B cell (primary cell): ENCODE measurements around the gene LRCH1. TPM values are rescaled to one million over a fixed set of nuclear protein-coding genes. Genes with fewer than 3 reads are reported as not detected.

Source experiments
- ATAC-seq: fragments of 200-7000 bp; cut with Tn5 transposase; one replicate; pipeline ENCODE4 v1.10.0; 2021; ENCODE audit warnings: low read depth, mild to moderate bottlenecking, moderate number of reproducible peaks, moderate library complexity
- CTCF ChIA-PET: fragments of 350-600 bp; sonication (Branson Sonifier 250); formaldehyde crosslinking; loops from one replicate; lab custom pipeline; 2021; ENCODE audit warnings: antibody characterized with exemption, inconsistent platforms; lab: Charles Lee
- POLR2A ChIA-PET: fragments of 350-600 bp; sonication (Branson Sonifier 250); formaldehyde crosslinking; loops from one replicate; lab custom pipeline; 2021; ENCODE audit warnings: antibody characterized with exemption; lab: Charles Lee
- DNase-seq: peaks from one replicate; pipeline ENCODE4 v3.0.0; 2013
- H2AFZ ChIP-seq: 2 replicates; pipeline ENCODE4 v1.6.1; 2012; ENCODE audit warnings: mild to moderate bottlenecking, low read depth, low read length; ENCODE audit not compliant: insufficient read depth, poor library complexity, severe bottlenecking
- H3K27ac ChIP-seq, 2 donors: 1 replicate in 1 of 2; 2 replicates in 1 of 2; pipeline ENCODE4 v1.5.1; 2012 to 2013; ENCODE audit warnings: low read length in 2 of 2, mild to moderate bottlenecking in 2 of 2, moderate library complexity in 1 of 2
- H3K27me3 ChIP-seq, 4 experiments: fragments of 200-600 bp in 1 of 4; sonication (generic) in 1 of 4; replicated peaks in 1 of 4; 1 replicate in 2 of 4; 2 replicates in 2 of 4; pipeline versions ENCODE4 v1.6.1 to v1.7.0; 2013 to 2016; ENCODE audit warnings: low read length in 3 of 4, mild to moderate bottlenecking in 2 of 4, mixed read lengths in 1 of 4, moderate library complexity in 1 of 4; ENCODE audit not compliant: insufficient read depth in 4 of 4, control insufficient read depth in 3 of 4; ENCODE audit errors: control extremely low read depth in 1 of 4
- H3K36me3 ChIP-seq, 2 experiments: replicated peaks in 1 of 2; 1 replicate in 1 of 2; 2 replicates in 1 of 2; pipeline versions ENCODE4 v1.6.1 to v1.7.1; 2013; ENCODE audit warnings: low read length in 1 of 2; ENCODE audit not compliant: insufficient read depth in 2 of 2, control insufficient read depth in 1 of 2; ENCODE audit errors: control extremely low read depth in 1 of 2, extremely low read depth in 1 of 2
- H3K4me1 ChIP-seq, 2 donors: fragments of 200-600 bp in 1 of 2; sonication (generic) in 1 of 2; 1 replicate in 1 of 2; 2 replicates in 1 of 2; pipeline versions ENCODE4 v1.5.1 to v1.6.1; 2013 to 2017; ENCODE audit warnings: low read length in 2 of 2; ENCODE audit not compliant: control insufficient read depth in 2 of 2, insufficient read depth in 2 of 2
- H3K4me2 ChIP-seq: replicated peaks from 2 replicates; pipeline ENCODE3; 2012; ENCODE audit warnings: mild to moderate bottlenecking, low read depth, low read length; ENCODE audit not compliant: poor library complexity, severe bottlenecking
- H3K4me3 ChIP-seq, 5 experiments: fragments of 200-600 bp in 1 of 5; sonication (generic) in 1 of 5; 1 replicate in 3 of 5; 2 replicates in 2 of 5; pipeline versions ENCODE4 v1.5.1 to v1.7.0; 2011 to 2016; ENCODE audit warnings: low read length in 4 of 5, mild to moderate bottlenecking in 4 of 5, low read depth in 2 of 5, control low read depth in 1 of 5, moderate library complexity in 1 of 5; ENCODE audit not compliant: insufficient read depth in 1 of 5; ENCODE audit errors: control extremely low read depth in 1 of 5, extremely low read depth in 1 of 5
- H3K79me2 ChIP-seq: fragments of 200-600 bp; sonication (generic); one replicate; pipeline ENCODE4 v1.6.0; 2016; ENCODE audit warnings: low read length; ENCODE audit not compliant: control insufficient read depth, insufficient read depth
- H3K9ac ChIP-seq: fragments of 200-600 bp; sonication (generic); 2 replicates; pipeline ENCODE4 v1.6.1; 2017; ENCODE audit warnings: mild to moderate bottlenecking, low read length, moderate library complexity
- H3K9me3 ChIP-seq, 3 donors: one replicate each; pipeline versions ENCODE4 v1.6.1 to v1.7.1; 2013; ENCODE audit warnings: low read length in 2 of 3; ENCODE audit not compliant: control insufficient read depth in 2 of 3, insufficient read depth in 1 of 3; ENCODE audit errors: control extremely low read depth in 1 of 3
- H4K20me1 ChIP-seq: 2 replicates; pipeline ENCODE4 v1.6.0; 2012; ENCODE audit warnings: mild to moderate bottlenecking, low read length; ENCODE audit not compliant: insufficient read depth, control insufficient read depth, poor library complexity, severe bottlenecking
- H3K27ac Mint-ChIP-seq: one replicate; pipeline ENCODE4 v1.8.0; 2021; ENCODE audit warnings: mixed read lengths
- H3K27me3 Mint-ChIP-seq: one replicate; pipeline ENCODE4 v1.8.0; 2021; ENCODE audit warnings: mixed read lengths
- H3K4me1 Mint-ChIP-seq: one replicate; pipeline ENCODE4 v1.8.0; 2021; ENCODE audit warnings: mixed read lengths
- H3K4me3 Mint-ChIP-seq: one replicate; pipeline ENCODE4 v1.8.0; 2021; ENCODE audit warnings: mixed read lengths
- H3K9me3 Mint-ChIP-seq: one replicate; pipeline ENCODE4 v1.8.0; 2022; ENCODE audit warnings: mixed read lengths; ENCODE audit not compliant: insufficient read depth
- CTCF ChIP-seq: fragments of 200-600 bp; IDR thresholded peaks from one replicate; pipeline ENCODE4 v1.8.0; 2022; ENCODE audit warnings: antibody characterized with exemption, mild to moderate bottlenecking
- EZH2 ChIP-seq: IDR thresholded peaks from 2 replicates; pipeline ENCODE4 v1.6.1; 2012; ENCODE audit warnings: borderline replicate concordance, low read depth, mild to moderate bottlenecking, moderate library complexity, low read length; ENCODE audit not compliant: insufficient read depth, poor library complexity, severe bottlenecking
- WGBS: methylation state at CpG from one replicate; pipeline ENCODE4 v1.1.5; 2013; ENCODE audit warnings: missing lambda C conversion rate; ENCODE audit not compliant: insufficient coverage; 5-methylcytosine and 5-hydroxymethylcytosine counted together
- intact Hi-C: fragments of 100-400 bp; cut with micrococcal nuclease; formaldehyde crosslinking; loops from one replicate; pipeline ENCODE4 v1.10.0; 2022
- polyA plus RNA-seq: library from polyadenylated mRNA; depleted of rRNA; stranded (reverse); fragments of >200 nt; gene quantifications from 2 replicates; pipeline ENCODE4 v1.2.3, GENCODE V29; 2012
- total RNA-seq, 2 donors: library from RNA; stranded (reverse); fragments of 120-200 nt in 1 of 2; gene quantifications; 1 replicate in 1 of 2; 2 replicates in 1 of 2; pipeline versions ENCODE4 v1.2.3 to v1.2.4, GENCODE V29; 2013 to 2022

The LRCH1 gene
- total and polyA plus RNA-seq, 2 donors (not counting 1 experiment from before 2014, with no cell fraction given), result 13.0 to 50.3 TPM

GRCh38 chr13:46554951-46555350 is 2.0 kb downstream of the LRCH1 start:
- no peak for ATAC-seq
- H3K4me2 ChIP-seq, result peak overlapping the region; percentile 98
- peak overlapping the region; percentile 87 to 97 (median 95) for H3K4me3 ChIP-seq
- H3K27me3 Mint-ChIP-seq, result no peaks in the 10 kb centered on the region
- H3K9ac ChIP-seq, result peak overlapping the region; percentile 83
- peaks cover 27% of the 10 kb centered on the region for H4K20me1 ChIP-seq
- peaks cover 35 to 36% of the 10 kb centered on the region in 2 donors for H3K4me1 ChIP-seq
- WGBS, result no CpG with 5 or more reads among the region's 2 CpGs
- peak overlapping the region; percentile 95 for H3K4me3 Mint-ChIP-seq
- peaks cover 55% of the 10 kb centered on the region for H3K4me1 Mint-ChIP-seq
- peak overlapping the region; percentile 93 for H3K27ac Mint-ChIP-seq
- TF ChIP-seq EZH2 (no peak), CTCF (no peak)
- H3K9me3 ChIP-seq, result no peaks in the 10 kb centered on the region
- no peaks in the 10 kb centered on the region for H3K27me3 ChIP-seq
- H3K79me2 ChIP-seq, result peaks cover 87% of the 10 kb centered on the region
- peak overlapping the region; percentile 91 for H2AFZ ChIP-seq
- ChIA-PET POLR2A (interaction anchor here (0.9 kb wide), 1 partner anchor 25 kb away, joined by 4 read pairs; no protein-coding TSS in a partner anchor), CTCF (interaction anchor here (0.6 to 2.0 kb wide), 12 partner anchors 9 to 373 kb away, joined by 3 to 9 read pairs (median 3); partner anchors contain the start of gene LCP1)
- H3K9me3 Mint-ChIP-seq, result no peaks in the 10 kb centered on the region
- H3K36me3 ChIP-seq, result no peaks in the 10 kb centered on the region
- intact Hi-C loops, result loop anchor here (2.0 to 5.0 kb wide), 6 partner anchors 24 to 373 kb away; partner anchors contain the start of genes ESD and LCP1
- DNase-seq, result peak; percentile 28
- H3K27ac ChIP-seq, result peak overlapping the region; percentile 89 to 95

- H4K20me1 ChIP-seq, result peaks cover 36% of the 10 kb centered on the region
- Mint-ChIP-seq H3K4me1 (peaks cover 55% of the 10 kb centered on the region), H3K27me3 (no peaks in the 10 kb centered on the region), H3K9me3 (no peaks in the 10 kb centered on the region), H3K27ac (peak overlapping the region; percentile 93), H3K4me3 (peak overlapping the region; percentile 95)
- WGBS, result no CpG with 5 or more reads among the region's 4 CpGs
- DNase-seq, result no peak
- ChIA-PET POLR2A (interaction anchor here (0.9 to 1.0 kb wide), 2 partner anchors 20 to 24 kb away, joined by 4 to 5 read pairs; no protein-coding TSS in a partner anchor), CTCF (interaction anchor here (0.8 to 2.0 kb wide), 11 partner anchors 8 to 374 kb away, joined by 3 to 9 read pairs (median 3); partner anchors contain the start of gene LCP1)
- H3K79me2 ChIP-seq, result peaks cover 96% of the 10 kb centered on the region
- no peaks in the 10 kb centered on the region for H3K36me3 ChIP-seq
- no peaks in the 10 kb centered on the region for H3K9me3 ChIP-seq
- intact Hi-C loops, result loop anchor here (2.0 kb wide), 2 partner anchors 23 to 43 kb away; no protein-coding TSS in a partner anchor
- no peak overlapping the region for H2AFZ ChIP-seq
- H3K27ac ChIP-seq, result peak overlapping the region; percentile 89 to 95
- peak overlapping the region in 1 of 5 experiments; percentile 96 for H3K4me3 ChIP-seq
- no peaks in the 10 kb centered on the region for H3K27me3 ChIP-seq
- peak overlapping the region; percentile 83 for H3K9ac ChIP-seq
- ATAC-seq, result no peak
- H3K4me1 ChIP-seq, result peaks cover 41 to 45% of the 10 kb centered on the region in 2 donors
- TF ChIP-seq CTCF, result no peak
- TF ChIP-seq EZH2, result no peak
- H3K4me2 ChIP-seq, result peak overlapping the region; percentile 98
Observed at GRCh38 chr13:46555722-46556417, 2.9 kb downstream of the LRCH1 start.
